GM10847 (cell line): Measurements from ENCODE around the gene LIN7B.

Experiments used
- POLR2A ChIP-seq: IDR thresholded peaks from 2 replicates; pipeline ENCODE4 v1.6.1; 2011; ENCODE audit not compliant: insufficient read length; ENCODE audit errors: extremely low read depth

LIN7B gene

DNA sequence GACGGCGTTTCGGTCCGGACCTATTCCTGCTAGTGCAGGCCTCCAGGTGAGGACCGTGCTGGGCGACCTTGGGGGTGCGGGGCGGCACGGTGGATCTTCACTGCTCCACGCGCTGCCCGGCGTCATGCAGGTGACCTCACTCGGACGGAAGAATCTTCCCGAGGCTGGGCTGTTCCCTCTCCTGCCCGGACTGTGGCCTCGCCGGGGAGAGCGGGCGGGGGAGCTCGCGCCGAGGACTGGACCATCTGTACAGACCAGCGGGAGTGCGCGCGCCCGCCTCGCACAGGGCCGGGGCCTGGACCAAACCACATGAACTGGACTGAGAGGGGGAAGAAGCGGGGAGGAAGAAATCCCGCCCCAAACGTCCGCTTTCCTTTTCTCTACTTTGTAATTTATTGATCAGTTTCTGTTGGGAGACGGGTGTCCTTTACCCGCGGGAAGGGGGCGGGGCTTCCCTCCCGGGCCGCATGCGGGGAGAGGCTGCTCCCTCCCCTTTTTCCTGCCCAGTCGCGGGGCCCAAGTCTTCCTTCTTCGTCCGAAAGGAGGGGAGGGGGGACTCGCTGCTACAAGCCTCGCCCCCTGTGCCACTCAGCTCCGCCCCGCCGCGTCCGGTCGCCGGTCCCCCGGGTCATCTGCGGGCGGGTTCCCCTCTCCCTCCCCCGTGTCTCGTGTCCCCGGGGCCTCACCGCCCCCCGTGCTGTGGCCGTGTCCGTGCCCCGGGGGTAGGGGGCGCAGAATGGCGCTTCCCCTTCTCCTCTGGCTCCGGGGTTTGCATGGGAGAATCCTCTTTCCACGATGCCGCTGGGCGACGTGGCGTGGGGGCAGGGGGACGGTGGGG is 36.2 kb downstream of the LIN7B start:
- TF ChIP-seq POLR2A: no peak

DNA sequence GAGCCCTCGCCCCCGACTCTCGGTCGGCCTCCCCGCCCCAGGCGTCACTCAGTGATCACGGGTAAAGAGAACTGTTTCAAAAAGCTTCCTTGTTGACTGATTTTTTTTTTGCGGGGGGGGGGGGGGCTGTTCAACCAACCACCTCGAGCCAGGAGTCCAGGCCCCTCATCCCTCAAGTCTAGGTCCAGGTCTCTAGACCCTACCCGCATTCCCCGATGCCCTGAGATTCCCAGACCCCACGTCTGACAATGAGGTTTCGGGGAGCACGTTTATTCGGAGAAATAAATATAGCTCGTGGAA is 36.7 kb downstream of the LIN7B start:
- TF ChIP-seq POLR2A: no peak

- no peak for TF ChIP-seq POLR2A
Measured at GRCh38 chr19:49151267-49152118, 37.3 kb downstream of the LIN7B start.

GRCh38 chr19:49152119-49152550 is 38.0 kb downstream of the LIN7B start:
- no peak for TF ChIP-seq POLR2A

DNA sequence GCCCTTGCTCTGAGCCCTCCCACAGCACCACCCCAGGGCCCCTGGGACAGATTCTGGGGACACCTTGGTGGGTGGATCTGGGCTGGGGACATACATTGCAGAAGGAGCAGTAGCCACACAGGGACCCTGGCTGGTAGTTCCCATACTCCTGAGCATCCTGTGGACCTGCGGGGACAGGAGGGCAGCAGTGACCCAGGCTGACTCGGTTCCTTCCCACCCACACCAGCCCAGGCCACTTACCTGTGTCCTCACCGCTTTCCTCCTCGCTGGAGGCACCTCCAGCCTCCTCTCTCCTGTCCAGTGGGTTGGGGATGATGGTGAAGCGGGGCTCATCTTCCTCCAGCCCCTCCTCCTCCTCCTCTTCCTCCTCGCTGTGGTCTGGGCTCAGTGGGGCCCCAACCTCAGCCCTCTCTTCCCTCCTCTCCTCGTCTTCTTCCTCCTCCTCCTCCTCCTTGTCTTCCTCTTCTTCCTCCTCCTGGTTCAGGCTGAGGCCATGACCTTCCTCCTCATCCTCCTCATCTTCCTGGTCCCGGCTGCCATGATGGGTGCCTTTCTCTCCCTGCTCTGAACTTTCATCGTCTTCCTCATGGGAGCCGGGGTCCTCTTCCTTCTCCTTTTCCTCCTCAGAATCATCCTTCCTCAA is 39.1 kb downstream of the LIN7B start:
- no peak for TF ChIP-seq POLR2A

DNA sequence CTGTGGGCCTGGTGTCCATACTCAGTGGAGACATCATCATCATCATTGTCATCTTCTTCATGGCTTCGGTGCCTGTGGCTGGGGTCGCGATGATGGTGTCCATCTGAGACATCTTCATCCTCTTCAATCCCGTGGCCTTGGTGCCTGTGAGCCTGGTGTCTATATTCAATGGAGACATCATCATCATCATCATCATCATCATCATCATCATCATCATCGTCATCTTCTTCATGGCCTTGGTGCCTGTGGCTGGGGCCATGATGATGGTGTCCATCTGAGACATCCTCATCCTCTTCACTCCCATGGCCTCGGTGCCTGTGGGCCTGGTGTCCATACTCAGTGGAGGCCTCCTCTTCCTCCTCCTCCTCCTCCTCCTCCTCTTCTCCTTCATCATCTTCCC is 40.1 kb downstream of the LIN7B start:
- TF ChIP-seq POLR2A: no peak

GRCh38 chr19:49155005-49155819 is 41.0 kb downstream of the LIN7B start, which contains the start of gene HRC:
HRC (minus strand) TSS chr19:49155396; CDS start chr19:49155237, 159 bp downstream.
- no peak for TF ChIP-seq POLR2A

DNA sequence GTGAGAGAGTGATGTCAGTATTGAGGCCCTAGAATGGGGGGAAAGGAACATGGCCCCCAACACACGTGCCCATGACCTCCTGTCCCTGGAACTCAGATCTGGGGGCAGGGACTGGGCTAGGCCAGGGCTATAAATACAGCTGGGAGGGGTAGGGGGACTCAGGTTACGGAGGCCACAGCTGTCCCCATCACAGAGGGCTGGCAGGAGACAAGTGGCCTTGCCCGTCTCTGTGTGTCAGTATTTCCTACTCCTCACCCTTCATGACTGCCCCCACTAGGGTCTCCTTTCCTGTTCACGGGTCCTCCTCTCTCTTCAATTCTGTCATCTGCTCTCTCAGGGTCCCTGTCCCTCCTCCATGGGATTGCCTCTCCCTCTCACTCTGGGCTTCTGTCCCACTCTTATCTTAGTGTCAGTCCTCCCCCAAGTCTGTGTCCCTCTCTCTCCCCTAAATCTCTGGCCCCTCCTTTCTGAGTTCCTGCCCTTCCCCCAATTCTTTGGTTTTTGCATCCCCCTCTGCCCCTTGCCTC is 41.7 kb downstream of the LIN7B start:
- no peak for TF ChIP-seq POLR2A

- no peak for TF ChIP-seq POLR2A
Measured at GRCh38 chr19:49157445-49158224, 43.5 kb downstream of the LIN7B start, which contains the start of gene TRPM4. TRPM4 (plus strand) TSS chr19:49157792; CDS start chr19:49157867, 75 bp downstream.

- TF ChIP-seq POLR2A: no peak
Measured at GRCh38 chr19:49160450-49161189, 46.5 kb downstream of the LIN7B start.

DNA sequence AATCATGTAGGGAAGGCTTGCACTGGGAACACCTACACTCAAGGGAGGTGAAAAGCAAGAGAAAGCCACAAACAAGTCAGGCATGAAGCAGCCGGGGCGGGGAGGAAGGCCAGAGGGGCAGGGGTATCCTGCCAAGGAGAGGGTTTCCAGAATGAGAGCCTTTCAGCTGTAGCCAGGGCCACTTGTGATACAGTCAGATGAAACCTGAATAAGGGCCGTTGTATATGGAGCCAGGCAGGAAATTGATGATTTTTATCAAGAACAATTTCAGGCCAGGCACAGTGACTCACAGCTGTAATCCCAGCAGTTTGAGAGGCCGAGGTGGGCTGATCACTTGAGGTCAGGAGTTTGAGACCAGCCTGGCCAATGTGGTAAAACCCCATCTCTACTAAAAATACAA is 47.8 kb downstream of the LIN7B start:
- TF ChIP-seq POLR2A: no peak

DNA sequence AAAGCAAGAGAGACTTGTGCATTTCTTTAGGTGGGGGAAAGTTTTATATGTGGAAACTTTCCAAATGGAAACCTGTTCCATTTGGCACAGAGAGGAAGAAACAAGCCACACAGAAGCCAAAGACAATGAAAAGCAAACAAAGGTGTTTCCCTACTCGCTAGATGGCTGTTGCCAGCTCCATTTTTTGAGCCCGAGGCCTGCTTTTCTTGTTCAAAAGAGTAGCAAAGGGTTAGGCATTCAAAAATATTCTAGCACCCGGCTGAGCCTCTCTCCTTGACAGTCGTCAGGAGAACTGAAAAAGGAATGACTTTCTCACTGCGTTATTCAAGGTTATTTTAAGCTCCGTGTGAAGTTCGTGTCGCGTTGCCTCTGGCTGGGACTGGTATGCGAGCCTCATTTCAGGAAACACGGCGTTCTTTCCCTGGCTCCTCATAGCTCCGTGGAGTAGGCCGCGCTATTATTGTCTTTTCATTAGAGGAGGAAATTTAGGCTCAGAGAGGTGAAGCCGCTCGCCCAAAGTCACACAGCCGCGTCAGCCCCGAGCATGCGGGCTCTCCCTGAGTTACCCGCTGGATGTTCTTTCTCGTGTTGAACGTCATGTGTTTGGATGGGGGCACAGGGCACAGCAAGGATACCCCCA is 51.1 kb downstream of the LIN7B start:
- TF ChIP-seq POLR2A: no peak

- no peak for TF ChIP-seq POLR2A
Measured at GRCh38 chr19:49165865-49166301, 51.7 kb downstream of the LIN7B start.
